MM.1S (cell line): ENCODE results near the gene IL1RL1.

Source experiments
- DNase-seq: peaks from one replicate; pipeline ENCODE4 v3.0.0-alpha.2; 2015
- H2AFZ ChIP-seq: fragments of 300-600 bp; sonication (generic); 2 replicates; pipeline ENCODE4 v1.6.0; 2016; ENCODE audit warnings: antibody characterized with exemption, low read length
- H3F3A ChIP-seq: fragments of 300-600 bp; sonication (generic); 2 replicates; pipeline ENCODE4 v1.6.1; 2016; ENCODE audit warnings: mild to moderate bottlenecking, antibody characterized with exemption, low read length, moderate library complexity, mixed read lengths; ENCODE audit not compliant: insufficient read depth
- H3K27ac ChIP-seq: fragments of 300-600 bp; sonication (generic); 2 replicates; pipeline ENCODE4 v1.5.1; 2016; ENCODE audit warnings: mild to moderate bottlenecking, low read length
- H3K27me3 ChIP-seq: fragments of 300-600 bp; sonication (generic); replicated peaks from 2 replicates; pipeline ENCODE4 v1.6.0; 2016; ENCODE audit warnings: low read length; ENCODE audit not compliant: insufficient read depth
- H3K36me3 ChIP-seq: fragments of 300-600 bp; sonication (generic); replicated peaks from 2 replicates; pipeline ENCODE4 v1.6.1; 2016; ENCODE audit warnings: mild to moderate bottlenecking, low read length, mixed read lengths; ENCODE audit not compliant: insufficient read depth
- H3K4me1 ChIP-seq: fragments of 300-600 bp; sonication (generic); 2 replicates; pipeline ENCODE4 v1.6.1; 2016; ENCODE audit warnings: low read length, mixed read lengths
- H3K4me2 ChIP-seq: fragments of 300-600 bp; sonication (generic); 2 replicates; pipeline ENCODE4 v1.6.0; 2016; ENCODE audit warnings: low read depth, low read length
- H3K4me3 ChIP-seq: fragments of 300-600 bp; sonication (generic); 2 replicates; pipeline ENCODE4 v1.5.1; 2016; ENCODE audit warnings: low read length, mixed read lengths
- H3K79me2 ChIP-seq: fragments of 300-600 bp; sonication (generic); 2 replicates; pipeline ENCODE4 v1.6.1; 2016; ENCODE audit warnings: mixed run types, low read length, mixed read lengths
- H3K9ac ChIP-seq: fragments of 300-600 bp; sonication (generic); 2 replicates; pipeline ENCODE4 v1.6.1; 2016; ENCODE audit warnings: low read length, mixed read lengths
- H3K9me2 ChIP-seq: fragments of 300-600 bp; sonication (generic); replicated peaks from 2 replicates; pipeline ENCODE4 v1.6.1; 2016; ENCODE audit warnings: mild to moderate bottlenecking, low read length, mixed read lengths; ENCODE audit not compliant: insufficient read depth
- H3K9me3 ChIP-seq: fragments of 300-600 bp; sonication (generic); replicated peaks from 2 replicates; pipeline ENCODE4 v1.6.1; 2016; ENCODE audit warnings: mild to moderate bottlenecking, low read length, mixed read lengths; ENCODE audit not compliant: insufficient read depth
- H4K20me1 ChIP-seq: fragments of 300-600 bp; sonication (generic); 2 replicates; pipeline ENCODE4 v1.6.1; 2016; ENCODE audit warnings: mild to moderate bottlenecking, low read length, moderate library complexity, mixed read lengths; ENCODE audit not compliant: insufficient read depth
- CTCF ChIP-seq: fragments of 300-600 bp; sonication (generic); IDR thresholded peaks from 2 replicates; pipeline ENCODE4 v1.5.1; 2016; ENCODE audit warnings: antibody characterized with exemption, low read length, mixed read lengths
- EZH2 ChIP-seq: fragments of 300-600 bp; sonication (generic); optimal IDR thresholded peaks from 2 replicates; pipeline ENCODE3; 2017; ENCODE audit warnings: low read depth, mild to moderate bottlenecking, antibody characterized with exemption, low read length, mixed read lengths
- EZH2phosphoT487 ChIP-seq: fragments of 300-600 bp; sonication (generic); IDR thresholded peaks from 2 replicates; pipeline ENCODE4 v1.6.1; 2018; ENCODE audit warnings: antibody characterized with exemption, low read length

Gene IL1RL1

DNA sequence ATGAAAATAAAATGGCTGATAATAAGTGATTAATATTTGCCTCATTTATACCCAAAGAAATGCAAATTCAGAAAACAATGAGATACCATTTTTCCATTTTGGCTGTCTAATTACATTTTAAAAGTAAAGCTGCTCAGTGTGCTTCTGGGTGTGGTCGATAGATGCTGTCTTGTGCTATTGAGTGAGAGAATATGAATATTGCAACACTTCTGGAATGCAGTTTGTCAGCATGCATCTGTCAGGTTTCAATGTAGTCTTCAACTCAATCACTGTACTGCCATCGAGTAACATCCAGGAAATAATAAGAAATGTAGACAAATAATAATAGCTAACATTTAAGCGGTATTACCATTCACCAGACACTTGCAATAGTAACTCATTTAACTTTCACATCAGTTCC, 48.2 kb downstream of the IL1RL1 start:
- Histone ChIP-seq H3K27ac (no peak overlapping the region), H3K4me2 (no peak overlapping the region), H3K79me2 (no peaks in the 10 kb centered on the region), H3K36me3 (no peaks in the 10 kb centered on the region), H3K4me1 (no peaks in the 10 kb centered on the region), H3K9me3 (no peaks in the 10 kb centered on the region), H3K27me3 (no peaks in the 10 kb centered on the region), H3K4me3 (no peak overlapping the region), H3K9ac (no peak overlapping the region), H2AFZ (no peak overlapping the region), H3K9me2 (no peaks in the 10 kb centered on the region), H4K20me1 (no peaks in the 10 kb centered on the region), H3F3A (peaks cover 4% of the 10 kb centered on the region; the same call in 1 of the 2 replicates)
- TF ChIP-seq EZH2phosphoT487: no peak
- TF ChIP-seq EZH2: no peak
- TF ChIP-seq CTCF: no peak
- no peak for DNase-seq

GRCh38 chr2:102361632-102362241, 50.4 kb downstream of the IL1RL1 start:
- H3K27me3 ChIP-seq: no peaks in the 10 kb centered on the region

DNA sequence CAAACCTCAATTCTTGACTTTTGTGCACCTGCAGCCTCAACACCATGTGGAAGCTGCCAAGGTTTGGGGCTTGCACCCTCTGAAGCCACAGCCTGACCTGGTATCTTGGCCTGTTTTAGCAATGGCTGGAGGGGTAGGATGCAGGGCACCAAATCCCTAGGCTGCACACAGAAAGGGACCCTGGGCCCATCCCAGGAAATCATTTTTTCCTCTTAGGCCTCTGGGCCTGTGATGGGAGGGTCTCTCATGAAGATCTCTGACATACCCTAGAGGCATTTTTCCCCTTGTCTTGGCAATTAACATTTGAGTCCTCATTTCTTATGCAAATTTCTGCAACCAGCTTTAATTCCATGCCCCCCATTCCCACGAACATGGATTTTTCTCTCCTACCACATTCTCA, 54.4 kb downstream of the IL1RL1 start:
- Histone ChIP-seq H3K4me1 (no peaks in the 10 kb centered on the region), H4K20me1 (no peaks in the 10 kb centered on the region), H3K27me3 (no peaks in the 10 kb centered on the region), H3K9ac (no peak overlapping the region), H3K9me2 (no peaks in the 10 kb centered on the region), H3K4me3 (no peak overlapping the region), H3K27ac (no peak overlapping the region), H3K79me2 (no peaks in the 10 kb centered on the region), H3F3A (no peaks in the 10 kb centered on the region), H3K36me3 (no peaks in the 10 kb centered on the region), H2AFZ (no peak overlapping the region), H3K9me3 (no peaks in the 10 kb centered on the region), H3K4me2 (no peak overlapping the region)
- TF ChIP-seq EZH2 (no peak), EZH2phosphoT487 (no peak), CTCF (no peak)
- DNase-seq: no peak

More at GRCh38 chr2:102361632-102362241, 50.4 kb downstream of the IL1RL1 start:
- Histone ChIP-seq H3F3A (no peaks in the 10 kb centered on the region), H3K4me3 (no peak overlapping the region), H3K9ac (no peak overlapping the region), H3K9me2 (no peaks in the 10 kb centered on the region), H3K36me3 (no peaks in the 10 kb centered on the region), H3K9me3 (no peaks in the 10 kb centered on the region), H4K20me1 (no peaks in the 10 kb centered on the region), H3K27ac (no peak overlapping the region), H3K4me2 (no peak overlapping the region), H3K4me1 (no peaks in the 10 kb centered on the region), H2AFZ (no peak overlapping the region), H3K79me2 (no peaks in the 10 kb centered on the region)
- no peak for DNase-seq
- no peak for TF ChIP-seq EZH2
- no peak for TF ChIP-seq CTCF
- TF ChIP-seq EZH2phosphoT487: no peak
